HL-60 (cell line): ENCODE results near the gene PRMT3.

Experiments used
- DNase-seq, 2 experiments: peaks; one replicate each; pipeline ENCODE4 v3.0.0-alpha.2; 2010 to 2020; ENCODE audit warnings: low read depth in 1 of 2, low spot score in 1 of 2
- H3K27ac ChIP-seq: fragments of 250-450 bp; sonication (Bioruptor Pico); replicated peaks from 2 replicates; pipeline ENCODE4 v1.5.1; 2020; ENCODE audit warnings: mild to moderate bottlenecking, moderate library complexity
- H3K27me3 ChIP-seq: fragments of 250-450 bp; sonication (Bioruptor Pico); 2 replicates; pipeline ENCODE4 v1.5.1; 2021; ENCODE audit warnings: mild to moderate bottlenecking, moderate library complexity; ENCODE audit not compliant: insufficient read depth, poor library complexity, severe bottlenecking
- H3K4me3 ChIP-seq: replicated peaks from 2 replicates; pipeline ENCODE4 v1.5.1; 2011; ENCODE audit warnings: mild to moderate bottlenecking, control low read depth, low read length; ENCODE audit not compliant: insufficient read depth
- GABPA ChIP-seq: IDR thresholded peaks from 2 replicates; pipeline ENCODE4 v1.6.1; 2012; ENCODE audit warnings: low read depth
- POLR2AphosphoS5 ChIP-seq: IDR thresholded peaks from 2 replicates; pipeline ENCODE4 v1.6.1; 2012; ENCODE audit warnings: low read depth
- SPI1 ChIP-seq: IDR thresholded peaks from 2 replicates; pipeline ENCODE4 v1.6.1; 2012; ENCODE audit warnings: low read depth, mild to moderate bottlenecking, borderline replicate concordance
- TF ChIP-seq, protein P1 (sequence below): IDR thresholded peaks from 2 replicates; pipeline ENCODE4 v1.6.1; 2012; ENCODE audit warnings: low read depth; ENCODE audit not compliant: insufficient replicate concordance
- TF ChIP-seq, protein P2 (sequence below): IDR thresholded peaks from one replicate; pipeline ENCODE4 v1.5.1; 2011; ENCODE audit warnings: low read length, control low read depth, inconsistent platforms; ENCODE audit not compliant: insufficient read depth

Gene PRMT3

DNA sequence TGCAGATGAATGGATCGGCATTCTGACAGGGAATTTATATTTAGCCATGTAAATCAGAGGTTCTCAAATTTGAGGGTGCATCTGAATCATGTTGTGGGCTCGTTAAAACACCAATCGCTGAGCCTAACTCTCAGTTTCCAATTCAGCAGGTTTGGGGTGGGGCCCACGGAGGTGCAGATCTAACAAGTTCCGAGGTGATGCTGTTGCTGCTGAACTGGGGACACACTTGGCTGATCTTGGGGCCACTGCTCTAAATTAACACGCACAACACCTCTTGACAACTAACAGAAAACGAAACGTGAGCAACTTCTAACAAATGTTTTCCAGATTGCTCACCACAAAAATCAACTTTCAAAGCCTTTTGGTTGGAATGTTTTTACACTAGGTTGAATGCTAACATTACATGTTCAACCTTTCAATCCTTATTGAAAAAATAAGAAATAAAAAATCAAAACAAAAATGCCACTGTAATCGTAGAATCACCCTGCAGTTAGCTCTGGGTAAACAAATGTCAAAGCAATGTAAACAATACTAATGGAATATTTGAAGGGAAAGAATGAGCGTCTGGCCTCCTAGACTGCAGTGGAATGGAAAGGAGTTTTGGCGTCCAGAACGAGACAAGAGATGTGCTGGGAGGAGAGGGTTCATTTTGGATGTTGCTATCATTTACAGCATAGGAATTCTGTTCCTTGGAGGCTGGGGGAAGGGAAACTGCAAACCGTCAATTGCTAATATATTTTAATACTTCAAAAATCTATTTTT is 143.6 kb downstream of the PRMT3 start:
- Histone ChIP-seq H3K27me3 (no peaks in the 10 kb centered on the region), H3K27ac (no peak overlapping the region), H3K4me3 (no peak overlapping the region)
- no peak for DNase-seq
- TF ChIP-seq SPI1 (no peak), POLR2AphosphoS5 (no peak), GABPA (no peak)
- TF ChIP-seq, protein P1, sequence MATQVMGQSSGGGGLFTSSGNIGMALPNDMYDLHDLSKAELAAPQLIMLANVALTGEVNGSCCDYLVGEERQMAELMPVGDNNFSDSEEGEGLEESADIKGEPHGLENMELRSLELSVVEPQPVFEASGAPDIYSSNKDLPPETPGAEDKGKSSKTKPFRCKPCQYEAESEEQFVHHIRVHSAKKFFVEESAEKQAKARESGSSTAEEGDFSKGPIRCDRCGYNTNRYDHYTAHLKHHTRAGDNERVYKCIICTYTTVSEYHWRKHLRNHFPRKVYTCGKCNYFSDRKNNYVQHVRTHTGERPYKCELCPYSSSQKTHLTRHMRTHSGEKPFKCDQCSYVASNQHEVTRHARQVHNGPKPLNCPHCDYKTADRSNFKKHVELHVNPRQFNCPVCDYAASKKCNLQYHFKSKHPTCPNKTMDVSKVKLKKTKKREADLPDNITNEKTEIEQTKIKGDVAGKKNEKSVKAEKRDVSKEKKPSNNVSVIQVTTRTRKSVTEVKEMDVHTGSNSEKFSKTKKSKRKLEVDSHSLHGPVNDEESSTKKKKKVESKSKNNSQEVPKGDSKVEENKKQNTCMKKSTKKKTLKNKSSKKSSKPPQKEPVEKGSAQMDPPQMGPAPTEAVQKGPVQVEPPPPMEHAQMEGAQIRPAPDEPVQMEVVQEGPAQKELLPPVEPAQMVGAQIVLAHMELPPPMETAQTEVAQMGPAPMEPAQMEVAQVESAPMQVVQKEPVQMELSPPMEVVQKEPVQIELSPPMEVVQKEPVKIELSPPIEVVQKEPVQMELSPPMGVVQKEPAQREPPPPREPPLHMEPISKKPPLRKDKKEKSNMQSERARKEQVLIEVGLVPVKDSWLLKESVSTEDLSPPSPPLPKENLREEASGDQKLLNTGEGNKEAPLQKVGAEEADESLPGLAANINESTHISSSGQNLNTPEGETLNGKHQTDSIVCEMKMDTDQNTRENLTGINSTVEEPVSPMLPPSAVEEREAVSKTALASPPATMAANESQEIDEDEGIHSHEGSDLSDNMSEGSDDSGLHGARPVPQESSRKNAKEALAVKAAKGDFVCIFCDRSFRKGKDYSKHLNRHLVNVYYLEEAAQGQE, result no peak
- TF ChIP-seq, protein P2, sequence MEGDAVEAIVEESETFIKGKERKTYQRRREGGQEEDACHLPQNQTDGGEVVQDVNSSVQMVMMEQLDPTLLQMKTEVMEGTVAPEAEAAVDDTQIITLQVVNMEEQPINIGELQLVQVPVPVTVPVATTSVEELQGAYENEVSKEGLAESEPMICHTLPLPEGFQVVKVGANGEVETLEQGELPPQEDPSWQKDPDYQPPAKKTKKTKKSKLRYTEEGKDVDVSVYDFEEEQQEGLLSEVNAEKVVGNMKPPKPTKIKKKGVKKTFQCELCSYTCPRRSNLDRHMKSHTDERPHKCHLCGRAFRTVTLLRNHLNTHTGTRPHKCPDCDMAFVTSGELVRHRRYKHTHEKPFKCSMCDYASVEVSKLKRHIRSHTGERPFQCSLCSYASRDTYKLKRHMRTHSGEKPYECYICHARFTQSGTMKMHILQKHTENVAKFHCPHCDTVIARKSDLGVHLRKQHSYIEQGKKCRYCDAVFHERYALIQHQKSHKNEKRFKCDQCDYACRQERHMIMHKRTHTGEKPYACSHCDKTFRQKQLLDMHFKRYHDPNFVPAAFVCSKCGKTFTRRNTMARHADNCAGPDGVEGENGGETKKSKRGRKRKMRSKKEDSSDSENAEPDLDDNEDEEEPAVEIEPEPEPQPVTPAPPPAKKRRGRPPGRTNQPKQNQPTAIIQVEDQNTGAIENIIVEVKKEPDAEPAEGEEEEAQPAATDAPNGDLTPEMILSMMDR, result no peak

DNA sequence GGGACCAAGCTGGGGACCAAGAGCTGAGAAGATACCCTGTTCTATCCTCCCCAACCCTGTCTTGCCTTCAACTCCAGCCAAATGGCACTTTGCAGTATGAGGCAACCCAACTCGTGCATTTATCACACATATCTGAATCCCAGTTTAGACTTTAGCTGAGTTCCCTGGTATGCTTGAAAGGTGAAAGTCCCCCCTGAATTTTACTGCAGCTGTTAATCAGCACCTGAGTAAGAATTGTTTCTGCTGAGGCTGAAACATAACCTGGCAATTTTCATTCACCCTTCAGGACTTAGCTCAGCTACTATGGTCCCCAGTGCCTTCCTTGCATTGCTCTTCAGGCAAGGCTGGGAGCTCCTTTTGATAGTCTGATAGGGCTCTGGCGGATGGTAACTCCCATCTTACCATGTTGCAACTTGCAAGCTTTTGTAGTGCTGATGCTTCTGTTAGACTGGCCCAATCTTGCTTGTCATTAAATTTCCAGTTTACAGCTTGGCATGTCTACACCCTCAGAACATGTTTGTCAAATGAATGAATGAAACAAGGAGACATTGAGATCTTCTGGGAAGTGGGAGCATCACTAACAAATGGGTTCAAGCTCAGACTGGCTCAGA is 147.9 kb downstream of the PRMT3 start:
- DNase-seq, result no peak
- Histone ChIP-seq H3K27ac (no peak overlapping the region), H3K27me3 (no peaks in the 10 kb centered on the region), H3K4me3 (no peak overlapping the region)
- TF ChIP-seq POLR2AphosphoS5 (no peak), GABPA (no peak), SPI1 (no peak)
- TF ChIP-seq, protein P1, result no peak
- TF ChIP-seq, protein P2, result no peak

DNA sequence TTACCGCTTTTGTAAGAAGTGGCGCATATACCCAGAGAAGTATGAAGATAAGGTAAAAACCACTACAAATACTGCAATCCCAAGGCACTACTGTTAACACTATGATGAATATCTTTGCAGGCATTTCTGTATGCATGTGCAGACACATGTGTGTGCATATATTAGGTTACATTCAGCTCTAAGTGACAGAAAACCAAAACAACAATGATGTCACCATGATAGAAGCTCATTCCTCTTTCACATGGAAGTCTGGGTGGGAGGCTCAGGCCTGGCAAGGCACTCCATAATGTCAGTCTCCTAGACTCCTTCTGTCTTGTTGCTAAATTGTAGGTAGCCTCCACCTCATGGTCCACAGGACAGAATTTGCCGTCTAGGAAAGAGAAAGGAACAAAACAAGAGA is 148.8 kb downstream of the PRMT3 start:
- no peak overlapping the region for H3K27ac ChIP-seq
- no peak overlapping the region for H3K4me3 ChIP-seq
- no peak for DNase-seq
- TF ChIP-seq GABPA, result no peak
- no peaks in the 10 kb centered on the region for H3K27me3 ChIP-seq

DNA sequence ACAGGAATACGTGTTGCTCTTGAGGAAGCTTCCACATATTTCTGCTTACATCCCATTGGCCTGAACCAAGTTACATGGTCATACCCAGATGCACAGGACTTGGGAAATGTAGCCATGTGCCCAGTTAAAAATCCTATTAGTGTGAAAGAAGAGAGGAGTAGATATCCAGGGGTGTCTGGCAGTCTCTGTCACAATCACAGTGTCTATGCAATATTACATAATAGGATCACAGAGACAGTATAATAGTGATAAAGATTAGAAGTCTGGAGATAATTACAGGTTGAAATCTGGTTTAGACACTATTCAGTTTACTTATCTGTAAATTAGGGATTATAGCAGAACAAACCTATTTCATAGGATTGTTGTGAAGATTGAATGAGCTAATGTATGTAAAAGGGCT is 149.3 kb downstream of the PRMT3 start:
- Histone ChIP-seq H3K27me3 (no peaks in the 10 kb centered on the region), H3K4me3 (no peak overlapping the region), H3K27ac (no peak overlapping the region)
- no peak for DNase-seq
- TF ChIP-seq SPI1, result no peak
- TF ChIP-seq POLR2AphosphoS5, result no peak
- TF ChIP-seq, protein P2, result no peak
- TF ChIP-seq, protein P1, result no peak
- TF ChIP-seq GABPA, result no peak
